GM12872 (cell line): ENCODE results near the gene PRORP.

Experiments used
- CTCF ChIP-seq: IDR thresholded peaks from 3 replicates; pipeline ENCODE4 v1.5.1; 2011; ENCODE audit warnings: low read depth, mild to moderate bottlenecking, low read length, moderate library complexity; ENCODE audit not compliant: insufficient read depth

Gene PRORP

GRCh38 chr14:35167496-35167895 lies 45.1 kb downstream of the PRORP start:
- TF ChIP-seq CTCF: no peak
